Kidney glomerular epithelial cell (primary cell): ENCODE data around the gene OSMR.

Experiments
- DNase-seq: peaks from one replicate; lab custom pipeline; 2025; lab: John Stamatoyannopoulos, UW

The OSMR gene

DNA sequence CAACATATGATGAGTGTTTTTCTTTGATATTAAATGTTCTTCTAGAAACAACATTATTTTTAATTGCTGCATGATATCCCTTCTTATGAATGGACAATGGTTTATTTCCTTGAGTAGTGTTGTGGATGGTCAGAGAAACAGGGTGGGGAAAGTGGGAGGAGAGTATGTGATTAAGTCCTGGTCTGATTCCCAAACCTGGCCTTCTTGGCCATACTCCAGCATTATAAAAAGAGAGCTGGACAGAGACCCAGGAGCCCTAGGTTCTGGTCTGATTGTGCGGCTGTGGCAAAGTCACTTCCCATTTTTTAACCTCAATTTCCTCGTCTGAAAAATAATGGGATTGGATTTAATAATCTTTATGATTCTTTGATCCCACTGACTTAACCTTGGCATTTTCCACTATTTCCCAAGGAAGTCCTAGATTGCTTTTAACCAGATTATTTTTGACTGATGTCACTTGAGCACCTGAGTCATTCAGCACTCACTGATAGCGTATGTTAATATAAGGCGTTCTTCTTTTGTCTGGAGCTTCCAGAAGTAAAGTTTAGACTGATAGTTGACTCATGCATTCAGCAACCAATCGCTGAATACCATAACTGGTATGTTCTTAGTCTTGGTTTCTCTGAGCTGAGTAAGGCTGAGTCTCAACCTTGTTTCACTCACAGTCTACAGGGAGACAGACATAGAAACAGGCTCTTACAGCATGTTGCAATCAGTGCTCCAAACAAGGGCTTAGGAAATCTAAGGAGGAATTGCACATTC, 26.2 kb downstream of the OSMR start:
- DNase-seq: peak; percentile 95

DNA sequence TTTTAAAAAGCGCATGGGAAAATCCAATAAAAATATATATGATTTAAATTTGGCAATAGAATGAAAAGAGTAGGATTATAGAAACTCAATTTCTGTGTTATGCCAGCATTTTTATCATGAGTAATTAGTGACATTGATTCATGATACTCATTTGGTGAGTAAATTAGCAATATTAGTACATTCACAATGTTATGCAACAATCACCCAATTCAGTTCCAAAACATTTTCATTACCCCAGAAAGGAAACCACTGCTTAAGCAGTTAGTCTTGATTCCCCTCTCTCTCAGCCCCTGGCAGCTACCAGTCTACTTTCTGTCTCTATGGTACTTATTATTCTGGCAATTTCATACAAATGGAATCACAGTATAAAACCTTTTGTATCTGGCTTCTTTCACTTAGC, 27.0 kb downstream of the OSMR start:
- no peak for DNase-seq

DNA sequence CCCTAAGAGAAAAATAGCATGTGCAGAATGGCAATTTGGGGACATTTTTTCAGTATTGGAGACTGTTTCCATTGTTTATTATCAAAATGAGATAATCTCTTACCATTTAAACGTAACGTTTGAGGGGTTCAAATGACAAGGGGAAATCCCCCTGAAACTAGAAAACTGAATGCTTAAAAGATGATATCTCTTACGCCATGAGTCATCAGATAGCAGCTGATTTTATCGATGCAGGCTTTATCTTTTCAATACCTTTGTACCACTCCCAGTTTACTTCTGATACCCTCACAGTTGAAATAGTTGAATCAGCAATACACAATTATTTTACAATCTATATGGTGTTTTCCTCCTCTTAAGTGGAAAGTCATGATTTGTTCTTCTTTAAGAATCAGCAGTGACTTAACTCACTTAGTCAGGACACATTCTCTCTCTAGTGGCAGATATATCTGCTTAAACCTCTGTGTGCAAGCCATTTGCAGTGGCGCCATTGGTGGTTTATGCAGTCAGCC, 29.2 kb downstream of the OSMR start:
- DNase-seq: no peak

DNA sequence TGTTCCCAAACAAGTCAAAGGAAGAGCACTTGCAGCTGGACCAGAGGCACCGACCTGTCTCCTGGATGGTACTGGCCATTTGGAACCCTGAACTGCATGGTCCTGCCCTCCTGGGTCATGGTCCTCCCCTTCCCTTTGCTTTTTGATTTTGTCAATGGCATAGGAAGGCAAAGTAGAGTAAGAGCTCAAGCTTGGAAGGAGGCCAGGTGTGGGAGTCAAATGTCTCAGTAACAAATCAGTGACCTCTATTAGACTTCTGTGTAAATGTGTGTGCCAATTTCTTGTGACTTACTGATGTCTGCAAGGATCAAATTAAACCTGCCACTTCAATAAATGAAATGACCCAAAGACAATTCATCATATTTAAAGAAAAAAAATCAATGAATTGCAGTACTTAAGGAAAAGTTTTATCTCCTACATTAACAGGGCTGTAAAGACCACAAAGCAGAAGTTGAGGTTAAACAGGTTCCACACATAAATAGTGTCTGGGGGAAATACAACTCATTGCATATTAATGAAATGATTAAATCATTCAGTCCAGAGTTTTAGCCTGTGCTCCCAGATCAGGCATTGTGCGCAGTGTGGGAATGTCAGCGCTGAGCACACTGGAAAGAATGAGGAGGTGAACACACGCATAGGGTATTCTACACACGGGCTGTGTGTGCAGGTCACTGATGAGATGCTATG, 32.7 kb downstream of the OSMR start:
- no peak for DNase-seq

DNA sequence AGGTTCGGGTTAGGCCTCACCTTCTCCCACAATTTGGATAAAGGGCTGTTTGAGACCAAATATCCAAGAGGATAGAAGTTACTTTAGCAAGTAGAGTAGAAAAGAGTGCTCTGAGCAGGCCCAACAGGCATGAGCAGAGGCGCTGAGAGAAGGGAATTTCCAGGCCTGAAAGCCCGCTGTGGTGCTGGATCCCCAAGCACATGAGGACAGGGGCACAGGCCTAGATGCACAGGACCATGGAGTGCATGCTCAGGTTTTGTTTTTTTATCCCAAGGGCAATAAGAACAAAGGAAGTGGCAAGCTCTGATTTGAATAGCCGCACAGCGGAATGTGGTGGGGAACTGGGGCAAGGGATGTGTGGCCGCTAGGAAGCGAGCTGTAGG, 33.3 kb downstream of the OSMR start:
- DNase-seq: no peak

DNA sequence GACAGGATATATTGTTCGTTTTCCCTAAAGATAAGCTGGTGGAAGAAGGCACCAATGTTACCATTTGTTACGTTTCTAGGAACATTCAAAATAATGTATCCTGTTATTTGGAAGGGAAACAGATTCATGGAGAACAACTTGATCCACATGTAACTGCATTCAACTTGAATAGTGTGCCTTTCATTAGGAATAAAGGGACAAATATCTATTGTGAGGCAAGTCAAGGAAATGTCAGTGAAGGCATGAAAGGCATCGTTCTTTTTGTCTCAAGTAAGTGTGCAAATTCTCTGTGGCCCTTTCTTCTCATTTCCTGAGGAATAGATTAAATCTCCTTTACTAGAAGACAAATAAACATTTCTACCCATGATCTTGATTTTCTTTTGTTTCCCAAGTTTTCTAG, 38.0 kb downstream of the OSMR start:
- DNase-seq: no peak

DNA sequence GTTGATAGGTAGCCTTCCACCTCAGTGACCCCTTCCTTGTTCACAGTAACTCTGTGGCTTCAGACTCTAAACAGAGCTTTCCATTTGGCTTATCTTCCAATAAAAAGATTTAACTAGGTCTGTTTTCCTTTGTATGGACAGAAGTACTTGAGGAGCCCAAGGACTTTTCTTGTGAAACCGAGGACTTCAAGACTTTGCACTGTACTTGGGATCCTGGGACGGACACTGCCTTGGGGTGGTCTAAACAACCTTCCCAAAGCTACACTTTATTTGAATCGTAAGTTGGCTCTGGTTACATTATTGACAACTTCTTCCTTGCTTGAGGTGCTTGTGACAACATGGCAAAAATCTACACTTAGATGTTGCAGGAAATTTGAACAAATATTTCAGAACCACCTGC, 39.4 kb downstream of the OSMR start:
- no peak for DNase-seq

DNA sequence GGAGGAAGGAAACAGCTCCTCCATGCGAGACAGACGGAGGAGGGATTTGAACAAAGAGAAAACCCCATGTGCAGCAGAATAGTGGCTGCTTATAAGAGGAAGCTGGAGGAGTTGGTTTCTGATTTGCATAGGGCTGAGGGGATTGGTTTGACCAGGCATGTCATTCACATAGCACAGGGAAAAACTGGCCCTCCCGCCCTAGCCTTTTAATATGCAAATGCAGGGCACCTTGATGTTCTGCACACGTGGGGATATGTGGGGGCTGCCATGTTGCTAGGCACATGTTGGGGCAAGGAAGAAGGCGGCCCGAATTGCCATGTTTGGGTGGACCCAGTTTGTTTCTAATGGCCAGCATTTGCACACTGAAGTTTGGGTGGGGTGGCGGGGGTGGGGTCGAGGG, 42.2 kb downstream of the OSMR start:
- DNase-seq: no peak

DNA sequence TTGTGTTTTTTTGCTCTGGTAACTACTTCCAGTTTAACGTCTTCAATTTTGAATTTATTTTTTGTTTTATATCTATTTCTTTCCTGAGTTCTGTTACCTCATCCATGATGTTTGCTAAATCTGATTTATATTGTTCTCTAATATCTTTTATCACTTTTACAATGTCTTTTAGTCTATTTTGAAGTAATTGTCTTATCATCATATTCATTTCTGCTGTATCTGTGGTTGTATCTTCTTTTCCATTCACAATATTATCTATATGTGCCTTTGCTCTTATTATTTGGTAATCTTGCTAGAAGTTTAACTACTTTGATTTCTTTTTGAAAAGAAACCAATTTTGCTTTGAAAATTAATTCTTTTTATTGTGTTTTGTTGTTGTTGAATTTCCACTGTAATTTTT, 43.6 kb downstream of the OSMR start:
- no peak for DNase-seq

DNA sequence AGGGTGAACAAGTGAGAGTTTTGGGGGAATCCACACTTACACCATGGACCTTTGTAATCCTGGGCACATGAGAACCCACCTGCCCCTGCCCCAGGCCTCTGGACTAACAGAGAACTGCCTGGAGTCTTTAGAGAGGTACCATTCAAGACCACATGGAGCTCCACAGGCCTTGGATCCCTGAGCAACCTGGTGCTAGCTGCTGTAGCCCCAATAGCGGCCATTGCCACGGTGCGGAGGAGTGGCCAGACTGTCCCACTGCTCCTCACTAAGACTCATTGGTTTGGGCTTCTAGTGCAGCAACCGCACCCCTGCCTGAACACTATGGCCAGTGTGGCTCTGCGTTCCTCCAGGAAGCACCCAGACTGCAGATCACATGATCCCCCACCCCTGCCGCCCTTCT, 45.8 kb downstream of the OSMR start:
- no peak for DNase-seq

DNA sequence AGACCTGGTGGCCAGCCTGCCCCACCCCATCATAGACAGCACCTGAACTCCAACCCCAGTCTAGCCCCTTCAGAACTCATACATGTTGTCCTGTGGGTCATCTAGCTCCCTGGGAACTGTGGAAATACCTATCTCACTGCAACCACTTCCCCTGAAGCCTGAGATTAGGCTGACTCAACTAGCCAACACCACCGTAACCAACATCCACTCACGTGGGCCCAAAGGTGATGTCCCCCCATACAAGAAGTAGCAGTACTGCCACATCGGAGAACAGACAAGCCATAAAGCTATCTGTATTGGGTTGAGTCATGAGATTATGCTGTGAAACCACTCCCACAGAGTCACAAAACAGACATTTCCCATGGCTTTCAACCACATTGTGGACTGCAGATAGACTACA, 46.6 kb downstream of the OSMR start:
- DNase-seq: no peak

DNA sequence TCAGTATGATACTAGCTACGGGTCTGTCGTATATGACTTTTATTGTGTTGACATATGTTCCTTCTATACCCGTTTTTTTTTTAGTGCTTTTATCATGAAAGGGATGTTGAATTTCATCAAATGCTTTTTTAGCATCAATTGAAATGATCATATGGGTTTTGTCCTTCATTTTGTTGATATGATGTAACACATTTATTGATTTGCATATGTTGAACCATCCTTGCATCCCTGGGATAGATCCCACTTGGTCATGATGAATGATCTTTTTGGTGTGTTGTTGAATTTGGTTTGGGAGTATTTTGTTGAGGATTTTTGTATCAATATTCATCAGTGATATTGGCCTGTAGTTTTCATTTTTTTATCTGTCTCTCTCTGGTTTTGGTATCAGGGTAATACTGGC, 50.9 kb downstream of the OSMR start:
- DNase-seq: no peak

DNA sequence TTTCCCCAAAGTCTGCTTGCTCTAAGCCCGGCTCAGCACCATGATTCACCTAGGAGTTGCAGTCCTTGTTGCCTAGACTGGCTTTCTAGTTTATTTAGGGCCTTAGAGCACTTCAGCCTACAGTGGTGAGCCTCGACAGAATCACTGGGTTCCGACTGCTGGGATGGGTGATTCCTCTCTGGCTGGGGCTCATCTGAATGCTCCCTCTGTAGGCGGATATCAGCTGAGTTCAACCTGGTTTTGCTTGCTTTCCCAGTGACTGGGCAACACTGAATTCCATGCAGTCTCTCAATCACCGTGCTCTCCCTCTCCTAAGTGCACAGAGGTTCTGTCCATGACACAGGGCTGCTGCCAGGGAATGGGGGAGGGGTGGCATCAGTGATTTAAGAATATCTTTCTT, 54.1 kb downstream of the OSMR start:
- no peak for DNase-seq

DNA sequence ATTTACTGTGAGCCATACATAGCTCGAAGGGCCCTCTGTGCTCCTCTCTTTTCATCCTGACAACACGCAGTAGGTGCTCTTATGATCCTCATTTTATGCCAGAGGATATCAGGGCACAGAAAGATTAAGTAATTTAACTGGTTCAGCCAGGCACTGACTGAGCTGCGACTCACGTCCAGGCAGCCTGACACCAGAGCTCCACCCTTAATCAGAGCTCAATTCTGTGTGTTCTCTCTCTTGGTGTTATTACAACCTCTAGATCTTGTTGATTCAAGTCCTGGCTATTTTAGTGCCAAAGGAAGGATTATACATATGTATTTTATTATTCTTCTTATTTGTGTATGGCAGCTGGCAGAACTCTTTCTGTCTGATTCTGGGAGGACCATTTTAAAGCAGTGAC, 59.7 kb downstream of the OSMR start:
- DNase-seq: no peak

DNA sequence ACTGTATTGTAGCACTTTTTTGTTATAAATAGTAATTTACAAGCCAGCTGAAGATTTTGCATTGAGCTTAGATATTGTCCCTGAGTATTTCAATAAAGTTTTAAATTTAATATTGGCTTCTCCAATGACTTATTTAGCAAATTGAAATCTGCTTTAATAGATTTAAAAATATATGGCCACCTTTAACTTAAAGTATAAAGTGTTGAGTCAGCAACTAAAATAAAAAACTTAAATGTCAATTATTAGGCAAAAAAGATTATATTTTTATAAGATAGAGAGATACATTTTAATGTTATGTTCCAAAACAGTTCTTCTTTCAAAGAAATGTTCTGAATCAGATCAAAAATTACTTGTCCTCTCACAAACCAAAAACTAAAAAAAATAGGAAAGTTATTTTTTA, 60.7 kb downstream of the OSMR start:
- no peak for DNase-seq

DNA sequence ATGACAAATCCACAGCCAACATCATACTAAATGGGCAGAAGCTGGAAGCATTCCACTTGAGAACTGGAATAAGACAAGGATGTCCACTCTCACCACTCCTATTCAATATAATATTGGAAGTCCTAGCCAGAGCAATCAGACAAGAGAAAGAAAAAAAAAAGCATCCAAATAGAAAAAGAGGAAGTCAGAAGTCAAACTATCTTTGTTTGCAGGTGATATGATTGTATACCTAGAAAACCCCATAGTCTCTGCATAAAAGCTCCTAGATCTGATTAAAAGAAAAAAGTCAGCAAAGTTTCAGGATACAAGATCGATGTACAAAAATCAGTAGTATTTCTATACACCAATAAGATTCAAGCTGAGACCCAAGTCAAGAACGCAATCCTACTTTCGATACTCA, 66.1 kb downstream of the OSMR start:
- no peak for DNase-seq

DNA sequence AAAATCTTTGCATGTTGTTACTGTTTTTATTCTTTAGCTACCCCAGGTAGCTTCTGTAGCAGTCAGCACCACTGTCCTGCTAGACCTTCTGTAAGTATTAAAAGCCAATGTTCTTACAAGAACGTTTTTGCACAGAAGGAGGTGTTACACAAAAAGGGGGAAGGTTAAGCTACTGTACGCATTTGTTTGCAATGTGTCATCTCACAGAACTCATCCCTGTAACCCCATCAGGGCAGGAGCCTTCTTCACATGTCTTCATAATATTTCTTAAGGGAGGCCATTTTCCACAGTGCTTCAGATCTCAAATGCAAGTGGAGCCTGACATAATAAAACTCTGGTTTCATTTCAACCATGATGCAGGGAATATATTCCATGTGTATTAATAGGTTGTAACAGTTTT, 67.9 kb downstream of the OSMR start:
- DNase-seq: no peak

DNA sequence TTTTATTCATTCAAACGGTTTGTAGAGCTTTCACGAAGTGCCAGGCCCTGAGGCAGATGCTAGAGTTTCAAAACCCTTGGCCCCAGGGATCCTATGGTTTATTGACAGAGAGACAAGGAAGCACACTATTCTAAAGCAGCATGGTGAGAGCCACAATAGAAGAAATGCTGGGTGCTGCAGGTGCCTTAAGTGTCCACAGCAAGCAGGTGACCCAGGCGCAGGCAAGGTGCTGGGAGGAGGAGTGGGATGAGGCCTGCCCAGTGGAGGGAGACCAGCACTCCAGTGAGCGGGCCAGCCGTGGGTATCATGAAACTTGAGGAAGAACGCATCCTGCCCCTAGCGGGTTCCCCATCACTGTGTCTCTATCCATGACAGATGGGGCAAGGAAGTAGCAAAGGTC, 71.0 kb downstream of the OSMR start:
- DNase-seq: no peak

DNA sequence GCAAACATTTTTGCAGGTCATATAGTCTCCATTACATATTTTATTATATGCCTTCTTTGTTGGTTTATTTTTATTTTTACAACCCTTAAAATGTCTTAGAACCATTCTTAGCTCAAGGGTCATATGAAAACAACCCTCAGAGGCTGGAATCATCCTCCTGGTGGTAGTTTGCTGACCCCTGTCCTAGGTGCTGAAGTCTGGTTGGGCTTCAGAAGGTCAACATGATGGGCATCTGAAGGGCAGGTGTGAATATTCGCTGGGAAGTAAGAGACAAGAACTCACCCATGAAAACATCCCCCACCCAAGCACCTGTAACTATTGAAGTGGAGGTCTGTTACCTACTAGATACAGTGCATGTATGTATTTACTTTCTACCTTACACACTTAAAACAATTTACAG, 75.4 kb downstream of the OSMR start:
- no peak for DNase-seq

DNA sequence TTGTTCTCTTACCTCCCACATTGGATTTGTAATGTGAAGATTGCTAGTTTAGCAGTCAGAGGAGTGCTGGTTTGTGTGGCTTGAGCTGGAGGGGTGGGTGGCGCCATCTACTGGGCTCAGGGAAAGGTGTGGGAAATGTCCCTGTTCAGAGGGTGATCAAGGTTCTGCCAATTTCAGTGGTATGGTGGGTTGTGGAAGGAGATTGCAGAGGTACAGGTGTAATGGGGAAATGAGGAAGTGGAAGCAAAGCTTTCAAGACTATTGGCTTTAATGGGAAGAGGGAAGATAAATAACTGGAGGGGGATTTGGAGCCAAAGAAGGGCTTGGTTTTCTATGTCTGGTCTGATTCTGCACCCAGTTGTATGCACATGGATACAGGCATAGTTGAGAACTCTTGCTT, 76.4 kb downstream of the OSMR start:
- peak; percentile 29 for DNase-seq

DNA sequence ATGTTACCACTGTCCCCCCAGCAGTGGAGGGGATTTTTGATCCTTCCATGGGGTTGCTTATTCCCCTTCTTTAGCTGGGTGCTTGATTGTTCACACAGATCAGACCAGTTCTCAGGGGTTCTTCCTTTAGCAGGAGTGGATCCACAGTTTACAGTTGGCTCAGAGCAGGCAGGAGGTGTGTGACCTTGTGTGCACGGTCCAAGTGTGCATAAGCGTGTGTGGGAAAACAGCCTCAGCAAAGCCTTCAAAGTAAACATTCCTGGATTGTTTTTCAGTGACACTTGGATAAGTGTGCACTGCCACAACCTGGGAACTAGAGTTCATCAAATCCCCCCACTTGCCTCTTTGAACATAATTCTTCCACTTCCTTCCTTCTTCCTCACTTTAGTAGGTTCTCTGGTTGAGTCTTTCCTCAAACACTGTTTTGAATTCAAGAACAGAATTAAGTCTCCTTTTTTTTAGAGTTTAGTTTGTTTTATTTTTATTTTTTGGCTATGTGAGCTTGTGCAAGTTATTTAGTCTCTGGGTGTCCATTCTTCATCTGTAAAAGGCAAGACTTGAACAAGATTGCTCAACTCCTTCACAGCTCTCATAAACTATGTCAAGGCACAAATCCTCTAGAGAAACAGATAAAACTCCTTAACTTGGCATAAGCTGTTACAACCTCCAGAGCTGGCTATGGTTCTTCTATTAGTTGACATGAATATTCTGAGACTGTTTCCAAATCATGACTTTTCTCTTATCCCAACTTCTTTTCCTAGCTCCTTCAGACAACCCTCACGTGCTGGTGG, 78.0 kb downstream of the OSMR start:
- DNase-seq: no peak

DNA sequence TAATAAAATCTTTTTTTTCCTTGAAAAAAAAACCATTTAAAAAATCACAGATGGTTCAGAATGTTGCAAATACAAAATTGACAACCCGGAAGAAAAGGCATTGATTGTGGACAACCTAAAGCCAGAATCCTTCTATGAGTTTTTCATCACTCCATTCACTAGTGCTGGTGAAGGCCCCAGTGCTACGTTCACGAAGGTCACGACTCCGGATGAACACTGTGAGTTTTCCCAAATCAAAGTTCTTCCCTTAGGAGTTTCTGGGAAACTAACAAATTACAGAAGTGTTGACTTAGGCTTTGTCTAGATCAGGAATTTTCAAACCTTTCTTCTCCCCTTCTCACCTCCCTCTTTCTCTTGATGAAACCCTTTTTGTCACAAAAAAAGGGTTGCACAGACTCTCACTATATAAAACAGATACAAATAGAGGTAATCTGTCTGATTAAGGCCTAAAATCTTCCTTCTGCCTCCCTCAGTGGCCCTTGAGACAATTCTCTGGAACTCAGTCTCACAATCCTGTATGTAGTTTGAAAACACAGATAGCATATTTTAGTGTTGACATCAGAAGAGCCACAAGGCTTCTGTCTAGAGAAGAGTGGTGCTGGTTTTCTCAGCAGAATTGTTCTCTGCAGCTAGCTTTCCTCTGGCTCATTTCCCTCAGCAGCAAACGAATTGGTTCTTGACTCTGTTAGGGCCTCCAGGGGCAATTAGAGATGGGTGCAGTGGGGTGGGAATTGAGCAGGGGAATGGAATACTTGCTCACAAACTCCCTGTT, 79.5 kb downstream of the OSMR start:
- DNase-seq: peak; percentile 17
